CD14-positive monocyte (primary cell): Measurements from ENCODE around the gene CLEC2B. TPM values are rescaled to one million over a fixed set of nuclear protein-coding genes. Genes with fewer than 3 reads are reported as not detected.

Experiments used
- DNase-seq, 3 donors: peaks; one replicate each; pipeline ENCODE4 v3.0.0-alpha.2; 2011 to 2022
- H2AFZ ChIP-seq: 2 replicates; pipeline ENCODE4 v1.6.0; 2012; ENCODE audit warnings: mild to moderate bottlenecking, low read depth, low read length, inconsistent platforms; ENCODE audit not compliant: insufficient read depth, poor library complexity, severe bottlenecking
- H3K27ac ChIP-seq, 2 donors: 1 replicate in 1 of 2; 2 replicates in 1 of 2; pipeline ENCODE4 v1.5.1; 2012 to 2013; ENCODE audit warnings: low read length in 2 of 2, control low read depth in 1 of 2, inconsistent platforms in 1 of 2, low read depth in 1 of 2, mild to moderate bottlenecking in 1 of 2
- H3K27me3 ChIP-seq, 2 donors: one replicate each; pipeline versions ENCODE4 v1.6.0 to v1.6.1; 2011 to 2013; ENCODE audit warnings: low read length in 2 of 2; ENCODE audit not compliant: control insufficient read depth in 2 of 2, insufficient read depth in 2 of 2
- H3K36me3 ChIP-seq, 2 donors: replicated peaks in 1 of 2; 1 replicate in 1 of 2; 2 replicates in 1 of 2; pipeline versions ENCODE4 v1.5.1 to v1.6.1; 2012 to 2013; ENCODE audit warnings: low read length in 2 of 2, control low read depth in 1 of 2, inconsistent platforms in 1 of 2, mild to moderate bottlenecking in 1 of 2; ENCODE audit not compliant: insufficient read depth in 2 of 2, control insufficient read depth in 1 of 2
- H3K4me1 ChIP-seq, 2 donors: 1 replicate in 1 of 2; 2 replicates in 1 of 2; pipeline versions ENCODE4 v1.5.1 to v1.6.1; 2012 to 2013; ENCODE audit warnings: low read length in 2 of 2, control low read depth in 1 of 2, inconsistent platforms in 1 of 2, mild to moderate bottlenecking in 1 of 2, moderate library complexity in 1 of 2; ENCODE audit not compliant: insufficient read depth in 2 of 2, control insufficient read depth in 1 of 2
- H3K4me2 ChIP-seq: replicated peaks from 2 replicates; pipeline ENCODE3; 2012; ENCODE audit warnings: low read length, moderate library complexity, mild to moderate bottlenecking; ENCODE audit not compliant: poor library complexity, severe bottlenecking; ENCODE audit errors: extremely low read depth
- H3K4me3 ChIP-seq, 3 experiments: fragments of 200-600 bp in 1 of 3; sonication (generic) in 1 of 3; replicated peaks in 1 of 3; 1 replicate in 2 of 3; 2 replicates in 1 of 3; pipeline ENCODE4 v1.5.1; 2011 to 2013; ENCODE audit warnings: low read length in 3 of 3, mild to moderate bottlenecking in 3 of 3, control low read depth in 2 of 3, low read depth in 2 of 3, inconsistent platforms in 1 of 3, moderate library complexity in 1 of 3
- H3K79me2 ChIP-seq: 2 replicates; pipeline ENCODE4 v1.6.0; 2012; ENCODE audit warnings: mild to moderate bottlenecking, control low read depth, inconsistent platforms, low read length, moderate library complexity; ENCODE audit not compliant: insufficient read depth
- H3K9ac ChIP-seq: 2 replicates; pipeline ENCODE4 v1.6.0; 2017; ENCODE audit warnings: low read length, mild to moderate bottlenecking; ENCODE audit not compliant: insufficient read depth, poor library complexity, severe bottlenecking
- H3K9me3 ChIP-seq, 2 donors: replicated peaks in 1 of 2; 1 replicate in 1 of 2; 2 replicates in 1 of 2; pipeline versions ENCODE4 v1.5.1 to v1.6.1; 2012 to 2013; ENCODE audit warnings: low read length in 2 of 2, control low read depth in 1 of 2; ENCODE audit not compliant: control insufficient read depth in 1 of 2, insufficient read depth in 1 of 2
- H4K20me1 ChIP-seq: 2 replicates; pipeline ENCODE4 v1.6.0; 2012; ENCODE audit warnings: mild to moderate bottlenecking, low read length, control low read depth, moderate library complexity; ENCODE audit not compliant: insufficient read depth
- H3K27ac Mint-ChIP-seq, 7 donors: one replicate each; pipeline ENCODE4 v1.8.0; 2020; ENCODE audit warnings: mild to moderate bottlenecking in 7 of 7, mixed read lengths in 7 of 7, moderate library complexity in 6 of 7, inconsistent platforms in 2 of 7
- H3K27me3 Mint-ChIP-seq, 3 donors: one replicate each; pipeline ENCODE4 v1.8.0; 2021 to 2022; ENCODE audit warnings: low read depth in 3 of 3, mild to moderate bottlenecking in 3 of 3, mixed read lengths in 3 of 3, moderate library complexity in 3 of 3, inconsistent platforms in 1 of 3
- H3K36me3 Mint-ChIP-seq, 2 donors: one replicate each; pipeline ENCODE4 v1.8.0; 2020; ENCODE audit warnings: mixed read lengths in 2 of 2, inconsistent platforms in 1 of 2, mild to moderate bottlenecking in 1 of 2
- H3K4me1 Mint-ChIP-seq: one replicate; pipeline ENCODE4 v1.8.0; 2020; ENCODE audit warnings: mild to moderate bottlenecking, mixed read lengths
- H3K4me3 Mint-ChIP-seq, 2 donors: one replicate each; pipeline ENCODE4 v1.8.0; 2020; ENCODE audit warnings: mild to moderate bottlenecking in 2 of 2, mixed read lengths in 2 of 2, moderate library complexity in 1 of 2
- H3K9me3 Mint-ChIP-seq, 7 donors: one replicate each; pipeline ENCODE4 v1.8.0; 2020 to 2022; ENCODE audit warnings: mixed read lengths in 7 of 7, mild to moderate bottlenecking in 6 of 7, moderate library complexity in 6 of 7, inconsistent platforms in 2 of 7
- WGBS: methylation state at CpG from one replicate; pipeline ENCODE4 v1.1.5; 2013; ENCODE audit warnings: missing lambda C conversion rate; ENCODE audit not compliant: insufficient coverage; 5-methylcytosine and 5-hydroxymethylcytosine counted together
- intact Hi-C, 2 donors: fragments of 100-400 bp; cut with micrococcal nuclease; formaldehyde crosslinking; loops; one replicate each; pipeline versions ENCODE4 v1.15.0 to v1.15.1; 2023
- polyA plus RNA-seq, 3 donors: library from polyadenylated mRNA; depleted of rRNA in 1 of 3; unstranded in 2 of 3; stranded (reverse) in 1 of 3; fragments of 300-500 nt in 2 of 3; fragments of >200 nt in 1 of 3; fragmentation: Illumina TruSeq in 2 of 3; gene quantifications; 1 replicate in 2 of 3; 2 replicates in 1 of 3; pipeline ENCODE4 v1.2.3, GENCODE V29; 2012 to 2021
- TF ChIP-seq, protein P1 (sequence below): fragments of 200-600 bp; IDR thresholded peaks from one replicate; pipeline ENCODE4 v1.8.0; 2022; ENCODE audit warnings: antibody characterized with exemption, mild to moderate bottlenecking

The CLEC2B gene
- polyA plus RNA-seq, 3 donors: 52.1 to 80.3 (median 59.4) TPM

DNA sequence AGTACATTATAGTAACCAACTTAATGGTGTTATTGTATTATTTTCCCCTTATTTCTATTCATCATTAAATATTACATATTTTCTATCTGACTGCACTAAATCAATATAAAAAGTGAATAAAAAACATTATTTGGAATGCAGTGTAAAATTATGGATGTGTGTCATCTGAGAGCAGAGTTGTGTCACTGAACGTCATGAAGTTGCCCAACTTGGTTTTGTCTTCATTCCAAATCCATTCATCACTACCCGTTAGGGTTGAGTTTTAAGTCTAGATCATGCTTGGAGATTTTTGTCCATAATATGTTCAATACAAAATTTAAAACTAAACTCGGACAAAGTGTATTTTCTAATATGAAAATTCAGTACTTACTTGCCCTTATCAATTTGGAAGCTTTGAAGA, 25.7 kb downstream of the CLEC2B start:
- TF ChIP-seq, protein P1, sequence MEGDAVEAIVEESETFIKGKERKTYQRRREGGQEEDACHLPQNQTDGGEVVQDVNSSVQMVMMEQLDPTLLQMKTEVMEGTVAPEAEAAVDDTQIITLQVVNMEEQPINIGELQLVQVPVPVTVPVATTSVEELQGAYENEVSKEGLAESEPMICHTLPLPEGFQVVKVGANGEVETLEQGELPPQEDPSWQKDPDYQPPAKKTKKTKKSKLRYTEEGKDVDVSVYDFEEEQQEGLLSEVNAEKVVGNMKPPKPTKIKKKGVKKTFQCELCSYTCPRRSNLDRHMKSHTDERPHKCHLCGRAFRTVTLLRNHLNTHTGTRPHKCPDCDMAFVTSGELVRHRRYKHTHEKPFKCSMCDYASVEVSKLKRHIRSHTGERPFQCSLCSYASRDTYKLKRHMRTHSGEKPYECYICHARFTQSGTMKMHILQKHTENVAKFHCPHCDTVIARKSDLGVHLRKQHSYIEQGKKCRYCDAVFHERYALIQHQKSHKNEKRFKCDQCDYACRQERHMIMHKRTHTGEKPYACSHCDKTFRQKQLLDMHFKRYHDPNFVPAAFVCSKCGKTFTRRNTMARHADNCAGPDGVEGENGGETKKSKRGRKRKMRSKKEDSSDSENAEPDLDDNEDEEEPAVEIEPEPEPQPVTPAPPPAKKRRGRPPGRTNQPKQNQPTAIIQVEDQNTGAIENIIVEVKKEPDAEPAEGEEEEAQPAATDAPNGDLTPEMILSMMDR: no peak
- H3K79me2 ChIP-seq: no peaks in the 10 kb centered on the region
- H3K27me3 ChIP-seq: no peaks in the 10 kb centered on the region
- intact Hi-C loops: no loop called here
- Mint-ChIP-seq H3K36me3 (peaks cover 0 to 4% of the 10 kb centered on the region in 2 donors), H3K27me3 (no peaks in the 10 kb centered on the region), H3K27ac (no peak overlapping the region), H3K4me3 (no peak overlapping the region), H3K9me3 (peaks cover 4 to 24% (median 13%) of the 10 kb centered on the region in 7 donors), H3K4me1 (no peaks in the 10 kb centered on the region)
- H4K20me1 ChIP-seq: no peaks in the 10 kb centered on the region
- no peak overlapping the region for H3K9ac ChIP-seq
- H3K4me1 ChIP-seq: no peaks in the 10 kb centered on the region
- no CpG with 5 or more reads among the region's 3 CpGs for WGBS
- H3K36me3 ChIP-seq: no peaks in the 10 kb centered on the region
- no peak overlapping the region for H3K4me3 ChIP-seq
- H2AFZ ChIP-seq: no peak overlapping the region
- DNase-seq: no peak
- H3K9me3 ChIP-seq: no peaks in the 10 kb centered on the region
- no peak overlapping the region for H3K27ac ChIP-seq
- no peak overlapping the region for H3K4me2 ChIP-seq

- no peak for DNase-seq
- Mint-ChIP-seq H3K27me3 (no peaks in the 10 kb centered on the region), H3K4me3 (no peak overlapping the region), H3K4me1 (no peaks in the 10 kb centered on the region), H3K9me3 (peaks cover 0 to 1% (median 0%) of the 10 kb centered on the region in 7 donors), H3K27ac (no peak overlapping the region), H3K36me3 (no peaks in the 10 kb centered on the region)
- Histone ChIP-seq H3K79me2 (no peaks in the 10 kb centered on the region), H4K20me1 (no peaks in the 10 kb centered on the region), H3K9ac (no peak overlapping the region), H3K27ac (no peak overlapping the region), H3K9me3 (no peaks in the 10 kb centered on the region), H3K4me1 (no peaks in the 10 kb centered on the region), H3K4me2 (no peak overlapping the region), H3K4me3 (no peak overlapping the region), H3K27me3 (no peaks in the 10 kb centered on the region), H2AFZ (no peak overlapping the region), H3K36me3 (no peaks in the 10 kb centered on the region)
- TF ChIP-seq, protein P1: no peak
- WGBS: no CpG with 5 or more reads among the region's 3 CpGs
- intact Hi-C loops: no loop called here
Measured at GRCh38 chr12:9831720-9832119, 37.4 kb downstream of the CLEC2B start.
